Esophagus squamous epithelium (tissue), 4 donors: ENCODE results near the gene RSBN1.

Experiments
- CTCF ChIP-seq, 6 experiments: fragments of 450-650 bp in 4 of 6; fragments of 200-600 bp in 2 of 6; sonication (generic) in 2 of 6; IDR thresholded peaks; one replicate each; pipeline ENCODE4 v1.5.1; 2016 to 2019; ENCODE audit warnings: antibody characterized with exemption in 6 of 6, mild to moderate bottlenecking in 4 of 6, moderate library complexity in 4 of 6
- POLR2A ChIP-seq, 4 donors: fragments of 450-650 bp; IDR thresholded peaks; one replicate each; pipeline ENCODE4 v1.6.1; 2017; ENCODE audit warnings: antibody characterized with exemption in 4 of 4, mild to moderate bottlenecking in 4 of 4, moderate library complexity in 3 of 4

- TF ChIP-seq CTCF (IDR thresholded peaks at IDR 0.05) (no peak), POLR2A (IDR thresholded peaks at IDR 0.05) (no peak)
Measured at GRCh38 chr1:113765306-113766230, 46.7 kb downstream of the RSBN1 start.
